GM18511 (cell line): ENCODE data around the gene PRRX1.

Experiments used
- ATAC-seq: cut with Tn5 transposase; IDR thresholded peaks from one replicate; pipeline ENCODE4 v1.9.1; 2021; ENCODE audit warnings: mild to moderate bottlenecking, moderate library complexity; ENCODE audit not compliant: unreplicated experiment

PRRX1 gene

DNA sequence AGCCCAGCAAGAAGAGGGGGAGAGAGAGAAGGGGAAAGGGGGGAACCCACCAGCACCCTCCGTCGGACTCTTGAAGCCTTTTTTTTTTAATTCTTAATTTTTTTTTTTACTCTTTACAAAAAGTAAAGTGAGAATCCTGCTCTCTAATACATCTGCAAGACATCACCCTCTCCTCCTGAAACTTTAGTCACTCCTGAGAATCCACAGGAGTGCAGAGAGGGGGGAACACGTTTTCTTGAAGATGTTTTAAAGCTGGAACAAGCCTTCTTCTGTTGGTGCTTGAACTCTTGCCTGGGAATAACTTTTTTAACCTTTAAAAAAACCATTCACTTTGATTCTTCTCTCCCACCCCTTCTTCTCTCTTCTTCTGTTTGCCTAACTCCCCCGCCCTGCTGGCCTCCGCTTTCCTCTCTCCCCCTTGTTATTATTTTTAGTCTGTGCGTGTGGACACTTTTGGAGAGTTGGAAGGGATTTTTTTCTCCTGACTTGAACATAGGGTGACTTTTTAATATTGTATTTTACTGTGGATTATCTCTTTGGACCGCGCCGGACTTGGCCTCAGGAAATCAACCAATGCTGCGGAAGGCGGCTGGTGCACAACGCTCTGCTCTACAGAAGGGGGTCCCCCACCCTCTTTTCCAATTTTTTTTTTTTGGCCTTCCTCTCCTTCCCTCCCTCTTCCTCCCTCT, 383 bp upstream of the PRRX1 start:
- ATAC-seq = no peak

DNA sequence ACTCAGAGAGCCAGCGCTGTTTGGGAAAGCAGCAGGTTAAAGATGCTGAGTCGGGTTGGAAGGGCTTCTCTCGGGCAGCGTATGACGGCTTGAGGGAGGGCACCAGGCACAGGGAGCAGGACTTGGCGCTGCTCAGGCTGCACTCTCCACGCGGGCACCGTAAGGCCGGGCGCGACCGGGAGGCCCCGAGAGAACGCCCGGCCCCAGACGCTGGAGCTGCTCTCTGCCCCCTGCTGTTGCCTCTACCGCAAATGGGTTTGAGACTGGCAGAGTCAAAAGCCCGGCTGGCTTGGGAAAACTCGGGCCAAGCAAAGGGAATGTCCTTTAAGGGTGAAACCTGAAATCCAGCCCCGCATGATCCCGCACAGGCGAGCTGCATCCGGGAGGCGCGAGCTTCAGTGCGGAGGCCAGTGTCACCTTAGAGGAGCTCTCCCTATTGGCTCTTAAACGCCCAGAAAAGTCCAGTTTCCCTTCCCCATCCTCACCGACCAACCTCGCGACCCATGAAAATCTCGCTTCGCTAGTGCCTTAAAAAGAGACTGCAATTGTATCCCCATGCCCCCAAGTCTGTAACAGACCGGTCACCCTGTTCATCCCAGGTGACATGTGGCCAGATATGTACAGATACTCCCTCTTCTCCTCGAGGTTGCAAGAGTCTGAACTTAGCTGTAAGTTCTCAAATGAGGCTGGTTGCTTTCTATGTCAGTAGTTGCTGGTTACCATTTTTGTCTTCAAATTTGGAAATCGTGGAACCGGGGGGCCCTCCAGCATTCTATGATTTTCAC, 1.1 kb downstream of the PRRX1 start:
- ATAC-seq = no peak

GRCh38 chr1:170665629-170666028, 1.7 kb downstream of the PRRX1 start:
- ATAC-seq = no peak

GRCh38 chr1:170666541-170667254, 2.8 kb downstream of the PRRX1 start:
- ATAC-seq = no peak

GRCh38 chr1:170668209-170669106, 4.5 kb downstream of the PRRX1 start:
- no peak for ATAC-seq

DNA sequence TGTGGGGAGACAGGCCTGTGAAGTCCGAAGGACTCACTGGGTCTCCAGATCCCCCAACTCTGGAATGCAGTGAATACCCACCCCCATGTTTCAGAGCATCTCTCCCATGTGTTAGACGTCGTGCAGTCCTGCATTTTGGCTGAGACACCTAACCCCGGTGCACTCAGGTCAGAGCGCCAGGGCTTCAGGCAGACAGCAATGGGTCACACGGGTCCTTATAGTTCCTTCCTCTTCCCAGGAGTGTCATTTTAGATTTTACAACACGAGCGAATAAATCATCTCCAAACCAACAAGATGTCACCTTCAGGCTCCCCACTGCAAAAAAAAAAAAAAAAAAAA, 5.1 kb downstream of the PRRX1 start:
- no peak for ATAC-seq

DNA sequence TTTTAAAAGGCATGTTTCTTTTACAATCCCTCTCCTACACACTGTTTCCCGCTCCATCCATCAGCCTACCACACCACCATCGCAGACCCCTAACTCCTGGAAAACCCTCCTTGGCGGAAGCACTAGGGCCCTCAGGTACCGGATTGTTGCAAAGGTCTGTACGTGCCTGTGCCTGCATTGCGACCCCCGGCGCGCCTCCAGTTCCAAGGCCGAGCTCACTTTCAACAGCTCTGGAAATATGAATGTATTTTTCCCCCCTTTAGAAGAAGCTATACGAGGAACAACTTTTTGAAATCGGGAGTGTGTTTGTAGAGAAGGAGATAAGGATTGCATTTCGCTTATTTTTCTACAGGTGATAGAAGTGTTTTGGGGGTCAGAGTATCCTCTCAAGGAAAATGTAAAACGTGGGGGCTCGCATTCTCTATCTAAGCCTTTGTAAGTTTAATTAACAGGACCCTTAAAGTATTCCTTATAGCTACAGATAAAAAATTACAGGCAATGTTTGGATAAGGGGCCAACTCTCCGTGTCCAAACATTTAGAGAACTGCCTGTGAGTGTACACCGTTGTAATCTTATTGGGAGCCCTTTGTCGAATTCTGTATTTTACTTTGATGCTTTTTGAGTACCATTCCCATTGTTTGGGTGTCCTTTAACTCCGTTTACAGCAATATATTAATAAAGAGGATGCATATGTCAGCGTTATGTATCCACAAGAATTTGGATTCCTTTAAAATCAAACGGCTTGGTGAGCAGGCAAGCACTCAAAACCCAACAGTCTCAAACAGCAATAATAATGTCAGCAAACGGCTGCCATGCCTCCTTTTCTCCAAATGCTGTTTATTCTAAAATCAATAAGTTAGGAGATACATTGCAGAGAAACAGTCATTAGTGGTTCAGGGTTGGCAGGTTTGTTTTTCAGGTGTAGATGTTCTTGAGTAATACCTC, 5.9 kb downstream of the PRRX1 start:
- ATAC-seq = no peak

DNA sequence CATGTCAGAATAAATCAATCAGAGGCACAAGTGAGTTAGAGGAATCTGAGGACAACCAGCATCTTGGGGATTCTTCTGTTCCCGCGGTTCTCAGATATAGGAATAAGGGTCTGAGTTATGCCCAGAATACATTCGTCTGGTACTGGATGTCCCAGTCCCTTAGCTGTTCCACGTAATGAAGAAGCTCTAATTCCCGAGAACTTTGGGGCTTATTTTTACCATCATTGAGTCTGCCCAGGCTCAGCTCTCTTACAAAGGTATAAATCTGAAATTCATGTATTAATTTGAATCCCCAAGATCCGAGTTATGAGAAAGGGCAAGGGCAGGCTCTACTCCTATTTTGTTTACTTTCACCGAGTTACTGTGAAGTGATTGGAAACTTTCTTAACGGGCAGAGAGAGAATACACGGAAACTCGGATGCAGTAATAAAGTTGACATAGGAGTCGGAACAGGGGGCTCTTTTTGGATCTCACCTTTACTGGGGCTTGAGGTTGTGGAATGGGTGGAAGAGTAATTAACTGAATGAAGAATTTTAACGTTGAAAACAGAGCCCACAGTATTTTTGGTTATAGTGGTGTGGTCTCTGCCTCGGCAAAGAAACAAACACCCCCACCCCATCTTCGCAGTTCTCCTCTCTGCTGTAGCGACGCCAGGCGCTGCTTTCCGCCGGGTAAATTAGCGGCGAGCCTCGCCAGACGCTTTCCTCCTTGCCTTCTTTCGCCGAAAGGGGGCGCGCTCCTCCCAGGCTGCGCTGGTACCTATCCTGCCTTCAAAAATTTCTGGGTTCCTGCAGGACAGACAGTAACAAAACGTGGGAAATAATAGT, 7.1 kb downstream of the PRRX1 start:
- no peak for ATAC-seq

DNA sequence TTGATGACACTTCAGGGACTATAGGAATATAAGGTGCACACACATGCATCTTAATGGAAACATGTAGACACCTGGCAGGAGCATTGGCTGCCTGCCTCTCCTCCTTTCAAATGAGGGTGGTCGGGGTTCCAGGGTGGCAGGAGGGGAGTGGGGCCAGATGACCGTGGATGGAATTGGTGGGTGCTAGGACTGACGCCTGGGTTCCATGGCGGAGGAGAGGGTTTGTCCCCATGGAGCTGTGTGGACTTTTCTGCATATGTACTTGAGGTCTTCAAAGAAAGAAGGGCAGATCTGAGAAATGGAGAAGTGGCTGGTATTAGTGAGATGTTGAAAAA, 7.7 kb downstream of the PRRX1 start:
- no peak for ATAC-seq

DNA sequence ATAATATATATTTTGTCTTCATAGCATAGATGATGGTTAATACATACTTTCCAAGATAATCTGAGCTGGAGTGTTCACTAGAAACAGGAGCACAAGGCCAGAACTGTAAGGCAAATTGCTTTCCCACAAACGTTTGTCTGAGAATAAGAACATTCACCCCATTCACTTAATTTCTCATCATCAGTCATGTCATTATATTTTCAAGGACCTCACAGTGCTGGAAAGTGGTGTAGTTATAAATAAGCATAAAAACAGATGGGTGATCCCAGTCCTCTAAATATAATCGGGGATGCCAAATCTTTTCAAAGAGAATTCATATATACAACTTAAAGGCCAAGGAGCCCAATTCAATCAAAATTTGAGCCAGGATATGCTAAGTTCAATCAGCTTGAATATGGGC, 8.4 kb downstream of the PRRX1 start:
- no peak for ATAC-seq

- ATAC-seq = no peak
These were observed 10.3 kb downstream of the PRRX1 start for GRCh38 chr1:170674239-170674638.

- no peak for ATAC-seq
These were observed 11.1 kb downstream of the PRRX1 start for GRCh38 chr1:170674986-170675385.

GRCh38 chr1:170675865-170676264, 11.9 kb downstream of the PRRX1 start:
- ATAC-seq = no peak

- no peak for ATAC-seq
These were observed 12.7 kb downstream of the PRRX1 start for GRCh38 chr1:170676628-170677027.

- ATAC-seq = no peak
These were observed 14.2 kb downstream of the PRRX1 start for GRCh38 chr1:170678027-170678600.

- no peak for ATAC-seq
These were observed 16.5 kb downstream of the PRRX1 start for GRCh38 chr1:170680428-170680827.

- no peak for ATAC-seq
These were observed 18.2 kb downstream of the PRRX1 start for GRCh38 chr1:170682169-170682568.

GRCh38 chr1:170682809-170683208, 18.9 kb downstream of the PRRX1 start:
- ATAC-seq = no peak

- ATAC-seq = no peak
These were observed 21.2 kb downstream of the PRRX1 start for GRCh38 chr1:170685166-170685565.
